Putamen (tissue), 1 donor: Measurements from ENCODE around the gene SCG2.
"Not testable (repeated sequence)": the region's sequence is repeated elsewhere in the genome, so short reads cannot be mapped to it uniquely, and the experiment has no call there.

Experiments
- DNase-seq: peaks from one replicate; pipeline ENCODE4 v3.0.0-alpha.2; 2016; ENCODE audit warnings: low spot score

Gene SCG2

GRCh38 chr2:223612501-223612900 lies 10.3 kb upstream of the SCG2 start:
- no peak for DNase-seq

GRCh38 chr2:223611061-223611460 lies 8.9 kb upstream of the SCG2 start:
- DNase-seq: no peak

DNA sequence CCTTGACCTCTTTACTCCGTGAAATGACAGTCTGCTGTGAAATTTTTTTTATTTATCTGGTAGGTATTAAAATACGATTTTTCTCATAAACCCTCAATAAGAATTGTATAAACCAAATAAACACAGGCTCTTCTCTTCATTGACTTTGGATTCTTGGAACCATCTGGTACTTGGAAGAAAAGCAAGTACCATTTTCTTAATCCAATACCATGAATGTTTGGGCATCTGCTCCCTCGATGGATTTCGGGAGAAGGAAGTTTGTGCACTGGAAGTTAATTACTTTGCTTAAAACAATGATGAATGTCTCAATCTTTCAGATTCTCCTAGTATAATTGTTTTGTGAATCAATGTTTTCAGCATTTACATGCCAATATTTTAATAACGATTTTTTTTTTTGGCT lies 5.3 kb upstream of the SCG2 start:
- DNase-seq: no peak

GRCh38 chr2:223606946-223607345 lies 4.8 kb upstream of the SCG2 start:
- DNase-seq: no peak

GRCh38 chr2:223604231-223604630 lies 2.1 kb upstream of the SCG2 start:
- no peak for DNase-seq

DNA sequence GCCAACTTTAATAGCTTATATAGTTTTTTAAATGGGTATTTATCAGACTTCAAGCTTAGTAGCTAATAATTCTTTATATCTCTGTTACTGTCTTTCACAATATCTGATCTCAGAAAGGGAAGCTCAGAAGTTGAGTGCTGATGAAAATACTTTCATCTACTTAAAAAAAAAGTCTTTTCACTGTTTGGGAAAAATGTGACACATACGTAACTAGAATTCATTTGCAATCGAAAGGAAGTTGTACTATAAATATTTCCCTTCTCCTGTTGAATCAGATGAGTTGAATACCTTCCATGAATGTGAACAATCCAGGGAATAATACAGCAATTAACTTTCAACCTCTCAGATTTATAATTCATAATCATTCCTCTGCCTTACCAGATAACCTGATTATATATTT lies 811 bp upstream of the SCG2 start:
- no peak for DNase-seq

GRCh38 chr2:223601018-223601417 lies 1.1 kb downstream of the SCG2 start:
- DNase-seq: no peak

DNA sequence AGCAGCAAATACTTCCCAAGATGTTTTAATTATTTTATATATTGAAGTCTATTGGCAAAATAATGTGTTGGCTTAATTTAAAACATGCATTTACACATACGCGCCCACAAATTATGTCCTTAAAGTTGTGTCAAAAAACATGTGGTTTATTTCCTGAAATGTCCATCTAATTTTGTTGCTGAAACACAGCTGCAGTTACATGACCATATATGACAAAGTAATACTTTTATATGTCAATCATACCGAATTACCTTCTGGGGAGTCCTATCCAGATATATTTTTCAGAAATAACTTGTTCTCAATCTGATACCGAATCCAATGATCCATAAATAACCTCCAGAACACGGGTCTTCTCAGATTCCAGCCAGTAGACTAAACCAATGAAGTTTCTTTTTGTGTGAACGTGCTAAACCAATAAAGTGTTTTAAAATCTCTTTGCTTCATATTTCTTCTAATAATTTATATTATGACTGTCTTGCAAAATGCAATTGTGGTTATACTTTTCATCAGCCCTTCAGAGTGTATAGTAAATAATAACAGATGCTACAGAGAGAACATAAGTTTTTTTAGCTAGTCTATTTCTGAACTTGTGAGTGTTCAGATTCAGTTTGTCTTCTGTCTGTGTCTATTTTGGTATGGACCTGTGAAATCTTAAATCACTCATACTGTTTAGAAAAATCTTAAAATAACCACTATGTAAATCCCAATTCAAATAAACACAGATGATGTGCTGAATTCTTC lies 2.4 kb downstream of the SCG2 start:
- DNase-seq: no peak

GRCh38 chr2:223598994-223599639 lies 3.0 kb downstream of the SCG2 start:
- no peak for DNase-seq

DNA sequence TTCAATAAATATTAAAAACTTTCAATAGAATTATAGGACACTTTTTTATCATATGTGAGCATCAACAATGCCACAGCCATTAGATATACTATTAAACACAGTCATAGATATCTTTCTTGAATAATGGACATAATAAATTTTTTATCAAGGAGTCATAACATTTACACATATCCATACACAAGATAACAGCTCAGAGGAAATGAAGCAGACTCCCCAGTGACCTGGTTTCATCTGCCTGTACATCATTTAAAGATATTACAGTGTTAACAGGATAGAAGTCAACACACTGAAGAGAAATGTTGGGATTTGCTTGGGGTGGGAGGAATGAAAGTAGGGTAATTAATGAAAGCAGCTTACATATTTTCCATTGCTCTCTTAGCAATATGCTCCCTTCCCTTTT lies 5.1 kb downstream of the SCG2 start:
- no peak for DNase-seq

GRCh38 chr2:223596208-223596607 lies 6.0 kb downstream of the SCG2 start:
- no peak for DNase-seq

GRCh38 chr2:223594831-223595230 lies 7.3 kb downstream of the SCG2 start:
- DNase-seq: no peak

GRCh38 chr2:223594259-223594658 lies 7.9 kb downstream of the SCG2 start:
- DNase-seq: no peak

GRCh38 chr2:223592689-223593088 lies 9.5 kb downstream of the SCG2 start:
- DNase-seq: not testable (repeated sequence)

- no peak for DNase-seq
Observed at GRCh38 chr2:223591596-223591995, 10.6 kb downstream of the SCG2 start.

DNA sequence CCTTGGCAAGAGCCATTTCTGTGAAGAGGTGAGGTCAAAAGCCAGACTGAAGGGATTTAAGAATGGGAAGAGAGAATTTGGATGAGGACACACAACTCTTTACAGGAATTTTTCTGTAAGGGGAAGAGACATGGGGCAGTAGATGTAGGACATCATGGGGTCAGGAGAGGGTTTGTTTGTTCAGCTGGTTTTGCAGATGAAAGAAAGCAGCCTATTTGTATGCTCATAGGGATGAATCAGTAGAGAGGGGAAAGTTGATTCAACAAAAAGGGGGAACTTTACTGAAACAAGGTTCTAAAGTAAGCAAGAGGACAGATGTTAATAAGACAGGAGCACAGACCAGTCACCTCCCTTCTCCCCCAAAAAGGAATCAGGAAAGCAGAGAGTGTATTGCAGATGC lies 11.2 kb downstream of the SCG2 start:
- no peak for DNase-seq

DNA sequence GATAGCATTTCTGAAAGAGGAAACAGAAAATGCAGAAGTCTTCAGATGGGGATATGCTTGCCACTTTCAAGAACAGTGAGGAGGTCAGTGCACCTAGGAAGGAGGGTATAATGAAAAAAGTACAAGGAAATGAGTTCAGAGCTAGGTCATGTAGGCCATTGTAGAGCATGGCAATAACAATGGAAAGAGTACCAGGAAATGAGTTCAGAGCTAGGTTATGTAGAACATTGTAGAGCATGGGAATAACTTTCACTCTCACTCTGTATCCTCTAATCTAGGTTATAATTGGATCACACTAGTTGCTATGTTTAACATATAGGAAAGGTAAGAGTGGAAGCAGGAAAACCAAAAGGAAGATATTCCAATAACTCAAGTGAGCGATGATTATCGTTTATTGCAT lies 12.3 kb downstream of the SCG2 start:
- no peak for DNase-seq

GRCh38 chr2:223588251-223588650 lies 13.9 kb downstream of the SCG2 start:
- no peak for DNase-seq

GRCh38 chr2:223587301-223587700 lies 14.9 kb downstream of the SCG2 start:
- DNase-seq: no peak

DNA sequence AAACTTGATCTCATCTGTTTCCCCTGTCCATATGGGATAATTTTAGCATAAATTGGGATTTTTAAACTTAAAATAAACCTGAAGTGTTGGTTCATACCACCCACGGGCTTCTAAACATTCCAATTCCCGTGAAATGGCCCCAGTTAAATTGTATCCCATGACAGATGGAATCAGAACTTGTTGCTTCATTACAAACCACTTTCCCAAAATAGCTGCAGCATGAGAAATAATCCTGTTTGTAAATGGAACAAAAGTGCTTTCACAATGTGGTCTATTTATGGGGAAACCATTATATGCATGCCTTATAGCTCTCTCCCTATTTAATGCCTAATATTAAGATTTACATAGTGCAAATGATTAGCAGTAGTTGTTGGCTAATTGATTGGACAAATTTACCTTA lies 15.9 kb downstream of the SCG2 start:
- no peak for DNase-seq

DNA sequence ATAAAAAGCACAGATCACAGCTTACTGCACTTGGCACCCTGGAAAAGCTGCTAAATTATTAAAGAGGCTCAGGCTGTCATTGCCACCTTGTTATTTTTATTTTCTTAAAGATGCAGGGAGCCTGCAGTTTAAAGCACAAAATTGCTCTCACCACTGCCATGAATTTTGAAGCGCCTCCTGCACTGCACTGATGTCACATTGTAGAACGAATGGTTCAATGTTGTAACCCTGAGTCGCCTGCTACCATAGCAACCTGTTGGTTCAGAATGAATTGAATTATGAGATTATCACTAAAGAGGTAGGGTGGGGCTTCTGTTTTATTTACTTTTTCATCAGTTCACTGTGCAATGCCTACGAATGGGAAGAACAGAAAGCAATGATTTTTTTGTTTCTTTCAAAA lies 16.5 kb downstream of the SCG2 start:
- DNase-seq: no peak

DNA sequence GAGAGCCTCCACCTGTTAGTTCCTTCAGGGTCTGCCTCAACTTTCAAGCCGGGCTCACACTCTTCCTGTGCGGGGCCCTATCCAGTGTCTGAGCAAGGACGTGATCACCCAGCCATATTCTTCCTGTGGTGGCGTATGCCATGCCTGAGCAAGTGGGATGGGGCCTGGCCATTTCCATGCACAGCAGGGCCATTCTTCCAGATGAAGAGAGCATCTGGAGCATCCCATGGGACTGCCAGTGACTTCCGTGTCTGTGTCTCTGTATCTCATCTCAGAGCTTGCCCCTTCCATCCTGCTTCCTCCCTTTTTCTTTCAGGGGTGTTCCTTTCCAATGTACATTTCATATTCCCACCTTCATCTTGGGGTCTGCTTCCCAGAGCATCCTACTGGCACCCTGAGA lies 20.2 kb downstream of the SCG2 start:
- DNase-seq: no peak

DNA sequence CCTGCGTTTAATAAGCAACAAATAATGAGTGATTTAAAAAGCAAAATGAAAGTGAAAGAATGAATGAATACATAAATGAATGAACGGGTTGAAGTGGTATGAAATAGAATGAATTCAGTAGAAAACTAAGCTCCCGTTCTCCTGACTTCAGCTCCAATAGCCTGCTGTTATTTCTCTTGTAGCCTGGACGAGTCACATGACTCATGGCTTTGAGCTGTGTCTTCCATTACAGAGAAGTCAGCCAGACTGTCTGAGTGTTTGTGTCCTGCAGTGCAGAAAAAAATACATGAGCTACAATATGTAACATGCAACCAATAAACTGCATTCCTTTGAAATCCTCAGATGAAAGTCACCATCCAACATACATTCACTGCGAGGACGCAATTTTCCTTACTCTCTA lies 21.2 kb downstream of the SCG2 start:
- DNase-seq: no peak

- no peak for DNase-seq
Observed at GRCh38 chr2:223578846-223579245, 23.3 kb downstream of the SCG2 start.
